GM21367 (cell line): ENCODE measurements around the gene GLB1L2.

ENCODE experiments used
- ATAC-seq: cut with Tn5 transposase; IDR thresholded peaks from one replicate; pipeline ENCODE4 v1.9.1; 2021; ENCODE audit not compliant: unreplicated experiment

The GLB1L2 gene

GRCh38 chr11:134383576-134384221 lies 51.9 kb downstream of the GLB1L2 start:
- ATAC-seq: no peak

- no peak for ATAC-seq
Measured at GRCh38 chr11:134384406-134384805, 52.6 kb downstream of the GLB1L2 start.

DNA sequence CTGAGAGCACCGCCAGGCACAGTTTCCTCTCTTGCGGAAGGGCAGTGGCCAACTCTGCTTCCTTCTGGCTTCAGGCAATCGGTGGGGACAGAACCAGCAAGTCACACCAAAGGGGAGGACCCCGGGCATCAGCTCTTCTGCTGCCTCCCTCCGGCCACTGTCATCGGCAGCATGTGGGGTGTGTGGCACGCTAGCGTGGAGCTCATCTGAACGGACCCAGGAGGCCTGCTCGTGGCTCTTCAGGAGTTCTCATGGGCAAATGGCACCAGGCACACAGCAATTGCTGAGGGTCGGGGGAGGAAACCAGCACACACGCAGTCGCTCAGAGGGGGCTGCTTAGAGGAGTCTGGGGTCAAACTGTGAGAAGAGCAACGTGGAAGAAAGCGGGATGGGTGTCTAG lies 53.4 kb downstream of the GLB1L2 start:
- no peak for ATAC-seq

DNA sequence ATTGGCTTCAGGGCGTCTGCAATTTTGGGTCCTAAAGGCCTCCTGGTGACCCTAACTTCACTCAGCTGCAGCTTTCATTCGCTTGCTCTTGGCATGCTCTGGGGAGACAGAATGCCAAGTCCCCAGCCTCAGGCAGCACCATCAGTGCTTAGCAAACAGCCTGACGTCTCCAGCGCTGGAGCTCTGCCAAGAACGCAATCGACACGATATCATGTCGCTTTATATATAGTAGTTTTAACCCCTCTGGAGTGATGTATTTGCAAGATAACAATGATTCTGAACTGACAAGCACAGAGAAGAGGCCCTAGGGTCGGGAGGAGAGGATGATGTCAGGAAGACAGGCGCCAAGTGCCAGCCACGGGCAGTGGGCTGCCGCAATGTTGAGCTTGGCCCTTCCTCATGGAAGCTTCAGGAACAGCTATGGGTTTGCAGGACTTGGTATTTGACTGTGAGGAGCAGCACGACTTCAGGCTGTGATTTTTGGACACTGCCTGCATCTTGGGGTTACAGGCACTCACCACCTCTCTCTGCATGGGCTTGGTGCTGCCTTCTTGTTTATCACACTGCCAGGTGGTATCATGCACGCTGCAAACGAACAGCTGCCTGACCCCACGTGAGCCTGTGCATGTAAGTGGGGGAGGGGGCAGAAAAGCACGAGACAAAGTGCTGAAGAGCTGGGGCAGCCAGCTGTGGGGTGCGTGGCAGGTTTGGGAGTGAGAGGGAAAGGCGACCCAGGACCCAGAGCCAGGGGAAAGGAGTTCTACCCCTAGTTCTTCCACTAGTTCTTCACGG lies 54.2 kb downstream of the GLB1L2 start:
- no peak for ATAC-seq

DNA sequence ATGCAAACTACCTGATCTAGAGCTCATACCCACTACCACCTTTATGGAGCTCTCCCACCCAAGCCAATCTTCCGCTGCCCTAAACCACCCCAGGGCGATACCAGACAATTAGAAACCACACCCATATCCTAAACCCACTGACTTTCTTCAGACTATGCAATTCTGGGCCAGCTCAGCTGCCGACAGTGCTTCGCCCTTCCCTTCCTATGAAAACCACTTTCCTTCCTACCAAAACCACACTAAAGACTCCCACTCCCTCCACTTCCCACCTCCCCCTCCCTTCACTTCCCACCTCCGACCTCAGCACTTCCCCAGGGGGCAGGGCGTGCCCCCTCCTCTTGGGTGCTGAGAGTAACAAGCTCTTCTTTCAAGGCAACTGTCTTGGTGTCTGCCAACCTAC lies 55.2 kb downstream of the GLB1L2 start:
- ATAC-seq: no peak

DNA sequence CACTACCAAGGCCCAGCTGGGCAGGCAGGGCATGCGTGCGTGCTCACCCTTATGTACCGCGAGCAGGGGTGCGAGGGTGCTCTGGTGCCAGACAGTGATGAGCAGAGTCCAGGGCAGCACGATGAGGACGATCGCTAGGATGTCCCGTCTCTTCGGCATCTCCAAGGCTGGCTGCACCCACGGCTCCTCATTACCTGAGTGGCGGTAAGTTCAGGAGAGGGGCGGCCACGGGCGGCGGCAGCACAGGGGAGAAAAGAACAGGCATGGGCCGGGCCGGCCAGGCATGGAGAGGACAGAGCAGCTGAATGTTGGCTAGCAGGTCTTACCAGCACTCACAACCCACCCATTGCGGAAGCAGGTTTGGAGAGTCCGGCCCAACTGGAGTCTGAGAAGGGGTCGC lies 55.7 kb downstream of the GLB1L2 start:
- no peak for ATAC-seq

DNA sequence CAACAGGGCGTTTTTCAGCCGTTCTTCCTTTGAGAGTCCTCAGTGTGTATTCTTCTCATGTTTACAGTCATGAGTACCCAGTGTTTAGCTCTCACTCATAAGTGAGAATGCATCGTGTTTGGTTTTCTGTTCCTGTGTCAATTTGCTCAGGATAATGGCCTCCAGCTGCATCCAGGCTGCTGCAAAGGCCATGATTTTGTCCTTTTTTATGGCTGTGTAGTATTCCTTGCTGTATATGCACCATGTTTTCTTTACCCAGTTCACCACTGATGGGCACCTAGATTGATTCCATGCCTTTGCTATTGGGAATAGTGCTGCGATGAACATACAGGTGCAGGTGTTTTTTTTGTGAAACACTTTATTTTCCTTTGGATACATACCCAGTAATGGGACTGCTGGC lies 56.8 kb downstream of the GLB1L2 start:
- ATAC-seq: no peak

- no peak for ATAC-seq
Measured at GRCh38 chr11:134389464-134390180, 57.8 kb downstream of the GLB1L2 start.

DNA sequence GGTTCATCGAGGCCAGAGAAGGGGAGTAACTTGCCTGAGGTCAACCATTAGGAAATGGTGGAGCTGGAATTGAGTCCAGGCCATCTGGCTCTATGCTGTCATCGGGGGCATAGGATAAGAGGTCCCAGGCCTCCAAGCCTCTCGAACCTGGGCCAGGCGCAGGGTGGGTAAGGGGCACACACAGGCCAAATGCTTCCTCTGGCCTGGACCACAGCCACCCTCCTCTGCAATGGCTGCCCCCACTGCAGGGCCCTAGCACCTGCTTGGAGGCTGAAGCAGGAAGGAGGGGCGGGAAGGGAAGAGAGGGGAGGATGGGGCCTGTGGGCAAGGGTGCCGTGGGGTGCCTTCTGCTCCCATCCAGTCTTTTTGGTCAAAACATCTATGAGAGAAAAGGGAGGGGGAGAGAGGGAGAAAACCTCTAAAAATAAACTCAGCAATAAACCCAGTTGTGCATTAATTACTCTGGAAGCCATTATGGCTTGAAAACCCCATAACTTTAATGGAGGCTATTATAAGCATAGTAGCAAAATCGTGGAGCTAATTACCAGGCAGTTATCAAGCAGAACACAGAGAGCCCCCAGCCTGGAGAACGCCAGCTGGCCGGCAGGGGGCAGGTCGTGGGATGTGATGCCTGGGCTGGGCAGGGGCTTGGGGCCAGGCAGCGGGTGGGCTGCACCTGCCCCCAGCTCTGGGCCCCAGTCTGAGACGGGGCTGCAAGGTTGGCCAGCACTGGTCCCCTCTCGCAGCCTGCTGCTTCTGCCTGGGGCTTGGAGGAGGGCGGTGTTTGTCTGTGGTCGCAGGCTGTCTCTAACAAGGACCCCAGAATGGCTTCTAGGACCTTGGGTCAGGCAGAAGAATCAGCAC lies 59.1 kb downstream of the GLB1L2 start:
- ATAC-seq: no peak

- no peak for ATAC-seq
Measured at GRCh38 chr11:134391656-134392055, 59.9 kb downstream of the GLB1L2 start.

DNA sequence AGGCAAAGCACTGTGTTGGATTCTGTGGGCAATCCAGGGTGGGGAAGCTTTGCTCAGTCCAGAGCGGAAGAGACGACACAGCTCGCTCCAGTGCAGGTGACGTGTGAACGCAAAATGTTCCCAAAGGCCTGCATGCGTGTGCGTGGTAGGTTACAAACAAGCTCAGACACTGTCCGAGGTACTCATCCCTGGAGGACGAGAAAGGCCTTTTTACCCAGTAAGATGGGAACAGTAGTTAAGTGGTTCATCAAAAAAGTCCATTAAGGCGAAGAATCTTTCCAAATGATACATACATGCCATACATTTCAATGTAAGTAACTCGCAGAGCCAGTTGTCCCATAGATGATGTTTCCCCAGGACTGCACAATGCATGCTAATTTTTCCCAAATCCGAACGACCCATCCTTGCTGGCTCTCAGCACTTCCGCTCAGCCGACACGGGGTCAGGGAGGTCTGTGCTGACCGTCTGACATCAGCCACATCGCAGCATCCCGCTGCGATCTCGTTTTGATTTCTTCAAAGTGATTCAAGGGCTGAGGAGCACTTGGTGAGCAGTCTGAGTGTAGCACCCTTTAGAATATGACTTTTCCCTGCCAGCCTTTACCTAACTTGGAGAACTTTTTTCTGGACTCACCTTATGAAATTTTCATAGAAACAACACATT lies 61.3 kb downstream of the GLB1L2 start:
- no peak for ATAC-seq

- ATAC-seq: no peak
Measured at GRCh38 chr11:134393638-134394037, 61.9 kb downstream of the GLB1L2 start.

- ATAC-seq: no peak
Measured at GRCh38 chr11:134394311-134394710, 62.5 kb downstream of the GLB1L2 start.

DNA sequence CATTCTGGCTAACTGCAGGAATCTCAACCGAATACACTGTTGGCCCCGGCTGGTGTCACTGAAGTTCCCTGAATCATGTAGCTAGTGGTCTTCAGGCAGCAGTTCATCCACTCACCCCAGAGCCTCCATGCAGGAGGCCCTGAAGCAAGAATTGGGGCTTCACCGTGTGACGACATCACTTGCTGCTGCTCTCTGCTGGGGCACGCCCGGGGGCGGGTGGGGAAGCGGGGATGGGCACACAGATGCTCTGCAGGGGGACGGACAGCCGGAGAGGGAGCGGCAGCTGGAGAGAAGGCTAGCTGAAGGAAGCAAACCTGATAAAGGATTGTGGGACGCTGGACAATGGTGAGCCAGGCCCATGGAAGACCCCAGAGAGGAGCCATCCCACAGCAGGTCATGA lies 63.2 kb downstream of the GLB1L2 start:
- no peak for ATAC-seq

- no peak for ATAC-seq
Measured at GRCh38 chr11:134397304-134398078, 65.7 kb downstream of the GLB1L2 start.

GRCh38 chr11:134398079-134398444 lies 66.3 kb downstream of the GLB1L2 start:
- no peak for ATAC-seq

DNA sequence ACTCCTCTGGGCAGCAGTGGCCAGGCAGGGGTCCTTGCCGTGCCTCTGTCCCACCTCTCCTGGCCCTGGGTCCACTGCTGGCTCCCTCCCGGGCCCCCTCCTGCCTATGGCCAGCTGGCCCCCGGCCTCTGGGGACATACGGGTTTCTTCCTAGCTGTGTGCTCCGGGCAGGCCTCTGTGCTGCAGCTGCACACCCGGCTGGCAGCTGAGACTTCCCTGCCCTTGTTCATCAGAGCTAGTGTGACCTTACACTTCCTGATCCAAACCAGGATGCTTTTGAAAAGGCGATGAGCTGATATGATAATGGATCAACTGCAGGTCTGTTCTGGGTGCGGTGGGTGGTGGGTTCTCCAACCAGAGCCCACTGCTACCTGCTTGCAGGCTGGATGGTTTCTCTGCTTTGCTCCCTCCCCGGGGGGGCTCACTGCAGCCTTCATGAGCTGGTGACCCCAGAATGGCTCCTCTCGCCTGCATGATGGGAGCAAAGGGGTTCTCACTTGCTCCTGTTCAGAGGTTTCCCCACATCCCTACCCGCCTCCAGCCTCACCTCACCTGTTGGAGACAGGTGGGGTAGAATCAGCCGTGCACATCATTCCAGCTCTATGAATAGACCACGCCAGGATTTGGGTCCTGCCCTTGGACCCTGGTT lies 67.0 kb downstream of the GLB1L2 start:
- no peak for ATAC-seq

- no peak for ATAC-seq
Measured at GRCh38 chr11:134399293-134399654, 67.5 kb downstream of the GLB1L2 start.

DNA sequence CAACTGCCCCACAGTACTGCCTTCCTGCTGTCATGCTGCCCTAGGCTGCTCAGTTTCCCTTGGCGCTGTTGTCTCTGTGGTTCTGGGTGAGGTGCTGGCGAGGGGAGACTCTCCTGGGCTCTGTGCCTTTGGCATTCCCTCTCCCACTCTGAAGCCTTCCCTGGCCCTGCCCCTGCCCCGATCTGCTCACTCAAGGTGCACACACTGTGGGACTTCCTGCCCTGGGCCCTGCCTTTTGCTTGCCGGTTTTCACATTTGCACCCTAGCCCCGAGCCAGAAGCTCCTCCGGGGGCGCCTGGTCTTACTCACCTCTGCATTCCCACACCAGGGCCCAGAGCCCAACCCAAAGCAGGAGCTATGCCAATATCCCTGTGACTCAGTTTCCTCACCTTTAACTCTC lies 68.2 kb downstream of the GLB1L2 start:
- ATAC-seq: no peak
